T-helper 2 cell (primary cell): ENCODE results near the gene GABRG3.
A peak's percentile ranks its signal among the peaks of the same experiment; 100 is the strongest.
"Not testable (repeated sequence)": the region's sequence is repeated elsewhere in the genome, so short reads cannot be mapped to it uniquely, and the experiment has no call there.

Source experiments
- DNase-seq, 5 experiments: peaks; one replicate each; pipeline versions ENCODE4 v3.0.0 to v3.0.0-alpha.2; 2012 to 2022

The GABRG3 gene

DNA sequence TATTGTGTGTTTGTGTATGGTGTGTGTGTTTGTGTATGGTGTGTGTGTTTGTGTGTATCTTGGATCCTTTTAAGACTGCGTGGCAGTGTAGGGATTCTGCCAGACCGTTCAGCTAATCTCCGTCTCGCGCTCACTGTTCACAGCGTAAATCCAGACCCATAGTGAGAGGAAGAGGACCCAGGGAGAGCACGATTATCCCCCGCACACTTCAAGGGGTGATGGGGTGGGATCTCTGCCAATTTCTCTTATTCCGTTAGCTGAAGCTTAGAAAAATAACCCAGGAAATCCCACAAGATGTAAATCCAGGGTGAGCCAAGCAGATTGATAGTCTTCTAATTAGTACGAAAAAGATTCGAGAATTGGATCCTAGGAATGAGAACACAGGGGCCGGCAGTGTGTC, 381.2 kb downstream of the GABRG3 start:
- DNase-seq, result no peak

DNA sequence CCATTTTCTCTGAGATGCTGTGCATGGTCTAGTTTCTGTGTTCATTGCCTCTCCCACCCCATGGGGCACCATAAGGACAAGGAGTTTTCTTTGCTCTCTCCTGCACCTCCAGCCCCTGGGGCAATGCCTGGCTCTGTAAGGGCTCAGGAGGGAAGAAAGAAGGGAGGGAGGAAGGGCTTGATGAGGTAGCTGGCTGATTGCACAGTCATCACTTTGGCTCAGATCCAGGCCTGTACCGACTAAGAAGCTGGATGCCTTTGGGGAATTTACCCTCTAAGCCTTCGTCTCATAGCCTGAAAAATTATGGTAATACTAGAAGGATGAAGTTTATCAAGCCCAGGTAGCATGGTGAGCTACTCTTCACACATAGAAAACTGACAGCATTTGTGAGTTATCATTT, 382.9 kb downstream of the GABRG3 start:
- DNase-seq, result no peak

DNA sequence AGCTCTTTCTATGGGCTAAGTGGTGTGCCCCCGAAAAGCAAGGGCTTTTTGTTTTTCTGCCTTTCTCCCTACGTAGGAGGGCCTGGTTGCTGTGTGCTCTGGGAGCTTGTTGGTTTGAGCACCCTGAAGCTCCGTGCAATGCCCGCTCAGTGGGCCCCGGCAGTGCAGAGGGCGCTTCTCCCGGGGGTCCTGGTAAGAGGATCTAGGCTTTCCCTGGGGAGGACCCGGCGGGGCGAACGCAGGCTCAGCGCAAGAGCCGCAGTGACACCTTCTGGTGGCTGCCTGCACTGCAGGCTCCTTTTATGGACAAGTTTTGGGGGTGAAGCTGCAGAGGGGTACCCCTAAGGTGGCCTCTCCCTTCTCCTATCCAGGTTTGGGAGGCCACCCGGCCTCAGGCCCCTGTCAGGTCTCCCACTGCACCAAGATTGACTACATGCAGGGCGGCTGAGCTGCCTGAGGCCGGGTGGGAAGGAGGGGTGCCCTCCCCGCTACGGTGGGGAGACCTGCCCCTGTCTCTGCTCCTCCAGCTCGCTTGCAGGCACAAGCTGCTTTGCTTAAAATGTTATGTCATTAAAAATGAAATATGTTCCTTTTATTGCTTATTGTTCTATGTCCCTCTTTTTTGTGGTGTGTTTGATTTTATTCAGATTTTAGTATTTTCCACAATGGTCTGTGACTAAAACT, 387.9 kb downstream of the GABRG3 start:
- peak in 1 of 5 experiments; percentile 3 for DNase-seq

DNA sequence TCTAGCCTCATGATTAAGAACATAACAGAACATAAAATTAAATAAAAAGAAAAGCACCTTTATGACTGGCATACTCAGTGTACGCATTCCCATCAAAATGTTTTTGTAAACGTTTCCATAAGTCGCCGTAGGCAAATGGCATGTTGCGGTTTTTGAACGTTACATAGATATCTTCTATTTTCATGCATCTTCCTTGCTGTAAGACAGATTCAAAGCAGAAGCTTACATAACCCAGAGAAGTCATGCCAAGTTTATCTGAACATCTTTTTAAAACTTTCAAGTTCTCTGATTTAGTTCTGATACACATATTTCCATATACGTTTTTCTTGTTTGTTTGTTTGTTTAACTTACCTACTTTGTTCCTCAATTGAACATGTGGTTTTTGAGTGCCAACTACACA, 388.6 kb downstream of the GABRG3 start:
- no peak for DNase-seq

DNA sequence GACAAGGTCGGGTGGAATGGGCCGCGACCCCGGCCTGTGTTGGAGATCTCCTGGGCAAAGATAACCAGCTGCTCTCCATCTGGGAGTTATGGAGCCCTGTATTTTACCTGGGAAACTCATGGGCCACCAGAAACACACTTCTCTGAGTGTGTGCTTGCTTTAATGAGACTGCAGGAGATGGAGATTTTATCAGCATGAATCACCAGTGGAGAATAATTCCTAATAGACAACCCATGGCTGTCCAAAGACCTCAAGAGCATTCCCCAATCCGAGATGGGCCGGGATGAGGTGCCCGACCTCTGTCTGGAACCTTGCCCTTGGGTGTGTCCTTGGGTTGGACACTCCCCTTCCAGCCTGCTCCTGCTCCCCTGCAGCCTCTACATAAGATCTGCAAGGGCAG, 389.3 kb downstream of the GABRG3 start:
- no peak for DNase-seq

DNA sequence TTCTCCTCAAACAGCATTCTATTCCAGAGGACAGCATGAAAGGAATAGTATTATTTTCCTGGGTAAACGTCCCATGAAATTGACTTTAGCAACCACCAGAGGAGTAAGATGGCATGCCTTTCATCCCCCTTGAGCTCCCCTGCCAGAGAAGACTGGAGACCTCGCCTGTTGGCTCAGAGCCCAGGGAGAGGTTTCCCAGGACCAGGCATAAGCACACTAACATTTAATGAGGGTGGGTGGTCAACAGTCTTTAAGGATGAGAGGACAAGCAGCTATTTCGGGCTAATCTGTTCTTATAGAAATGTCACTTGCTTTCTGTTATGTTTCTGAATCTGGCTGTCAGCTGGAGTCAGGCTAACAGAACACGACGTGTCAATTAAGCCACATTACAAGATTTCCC, 390.5 kb downstream of the GABRG3 start:
- no peak for DNase-seq

DNA sequence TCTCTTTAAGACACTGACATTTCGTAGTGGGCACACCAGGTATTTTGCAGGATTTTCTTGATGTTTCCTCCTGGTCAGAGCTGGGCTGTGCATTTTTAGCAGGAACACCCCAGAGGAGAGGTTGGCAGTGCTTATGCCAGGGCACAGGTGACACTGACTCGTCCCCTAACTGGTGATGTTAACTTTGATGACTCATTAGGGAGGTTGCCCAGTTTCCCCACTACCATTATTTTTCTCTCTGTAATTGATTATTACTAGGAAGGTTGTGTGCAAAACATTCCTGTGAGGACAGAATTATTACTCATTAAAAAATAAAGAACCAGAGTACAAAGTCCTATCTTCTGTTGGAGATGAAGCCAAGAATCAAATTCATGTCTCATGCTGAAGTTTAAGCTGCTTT, 394.5 kb downstream of the GABRG3 start:
- DNase-seq, result no peak

DNA sequence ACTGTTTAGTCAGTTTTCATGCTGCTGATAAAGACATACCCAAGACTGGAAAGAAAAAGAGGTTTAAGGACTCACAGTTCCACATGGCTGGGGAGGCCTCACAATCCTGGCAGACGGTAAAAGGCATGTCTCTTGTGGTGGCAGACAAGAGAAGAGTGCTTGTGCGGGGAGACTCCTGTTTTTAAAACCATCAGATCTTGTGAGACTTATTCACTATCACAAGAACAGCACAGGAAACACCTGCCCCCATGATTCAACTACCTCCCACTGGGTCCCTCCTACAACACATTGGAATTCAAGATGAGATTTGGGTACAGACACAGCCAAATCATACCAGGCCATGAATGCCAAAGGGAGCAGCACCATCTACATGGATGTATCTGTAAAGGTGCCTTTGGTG, 406.4 kb downstream of the GABRG3 start:
- DNase-seq, result not testable (repeated sequence)

DNA sequence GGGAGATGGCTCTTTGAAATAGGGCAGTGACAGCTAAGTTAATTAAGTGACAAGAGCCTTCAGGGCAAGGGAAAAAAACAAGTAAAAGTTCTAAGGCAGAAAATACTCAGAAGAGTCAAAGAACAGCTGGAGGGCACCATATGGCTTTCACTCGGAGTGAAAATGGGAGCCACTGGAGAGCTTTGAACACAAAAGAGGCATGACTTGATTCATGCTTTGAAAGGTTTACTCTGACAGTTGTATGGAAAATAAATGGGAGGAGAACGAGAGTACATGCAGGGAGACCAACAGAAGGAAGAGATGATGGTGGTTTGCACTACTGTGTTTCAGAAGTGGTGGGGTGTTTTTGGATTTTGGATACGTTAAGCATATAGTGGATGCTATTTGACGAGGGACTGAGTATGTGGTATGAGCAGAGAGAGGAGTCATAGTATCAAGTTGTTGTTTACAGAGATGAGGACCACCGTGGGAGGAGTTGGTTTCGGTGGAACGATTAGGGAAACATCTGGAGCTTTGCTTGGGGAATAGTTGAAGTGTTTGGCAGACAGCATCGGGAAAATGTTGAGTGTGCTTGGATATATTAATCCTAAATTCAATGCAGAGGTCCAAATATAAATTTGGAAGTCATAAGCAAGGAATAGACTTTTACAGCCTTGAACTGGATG, 411.5 kb downstream of the GABRG3 start:
- DNase-seq, result no peak

DNA sequence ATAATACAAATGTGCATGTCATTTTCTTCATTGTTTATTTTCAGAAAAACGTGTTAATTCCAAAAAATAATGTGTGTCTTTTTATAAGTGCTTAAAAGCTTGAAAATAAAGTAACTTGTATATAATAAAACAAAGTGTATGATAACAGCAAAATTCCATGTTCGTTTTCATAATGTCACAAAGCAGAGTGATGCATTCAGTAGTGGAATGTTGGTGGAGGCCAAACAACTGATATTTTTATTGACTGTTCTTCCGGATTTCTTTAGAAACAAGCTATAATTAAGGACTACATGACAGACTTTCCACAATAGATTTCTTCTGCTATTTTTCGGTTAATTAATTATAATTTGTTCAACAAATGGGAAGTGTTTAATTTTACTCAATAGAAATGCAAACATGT, 412.7 kb downstream of the GABRG3 start:
- DNase-seq, result no peak

DNA sequence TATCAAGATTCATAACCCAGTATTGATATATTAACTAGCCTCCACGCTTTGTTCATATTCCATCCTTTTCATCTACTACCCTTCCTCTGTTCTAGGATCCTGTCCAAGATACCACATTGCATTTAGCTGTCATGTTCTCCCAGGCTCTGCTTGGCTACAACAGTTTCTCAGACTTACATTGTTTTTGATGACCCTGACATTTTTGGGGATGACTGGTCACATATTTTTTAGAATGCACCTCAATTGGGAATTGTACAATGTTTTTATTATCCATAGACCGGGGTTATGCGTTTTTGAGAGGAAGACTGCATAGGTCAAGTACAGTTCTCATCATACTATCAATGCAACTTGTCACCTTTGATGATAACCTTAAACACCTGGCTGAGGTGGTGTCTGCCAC, 421.2 kb downstream of the GABRG3 start:
- no peak for DNase-seq

DNA sequence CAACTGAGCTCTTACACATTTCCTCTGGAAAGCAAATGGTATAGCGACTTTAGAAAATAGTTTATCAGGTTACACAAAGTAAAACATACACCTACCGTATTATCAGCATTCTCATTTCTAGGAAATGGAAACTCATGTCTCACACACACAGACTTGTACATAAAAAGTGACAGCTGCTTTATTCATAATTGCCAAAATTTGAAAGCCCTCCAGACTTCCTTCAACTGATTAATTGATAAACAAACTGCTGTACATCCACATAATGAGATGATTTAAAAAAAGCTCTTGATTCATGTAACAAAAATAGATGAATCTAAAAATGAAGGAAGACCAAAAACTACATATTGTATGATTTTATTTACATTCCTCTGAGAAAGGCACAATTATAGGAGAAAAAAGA, 425.5 kb downstream of the GABRG3 start:
- no peak for DNase-seq

DNA sequence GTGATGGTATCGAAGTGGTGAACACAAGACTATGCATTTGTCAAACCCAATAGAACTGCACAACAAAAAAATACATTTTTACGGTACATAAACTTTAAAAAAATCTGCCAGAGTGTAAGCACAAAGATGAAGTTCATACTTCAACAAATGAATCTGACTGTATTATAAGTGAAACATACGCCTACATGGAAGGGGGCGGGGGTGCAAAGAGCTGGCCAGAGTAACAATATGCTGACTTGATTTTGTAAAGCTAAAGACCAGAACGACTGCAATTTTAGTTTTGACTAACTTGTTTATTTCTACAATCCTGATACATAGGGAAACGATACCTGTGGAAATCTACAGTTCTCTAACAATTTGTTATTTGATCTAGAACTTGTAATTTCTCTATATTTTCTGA, 426.0 kb downstream of the GABRG3 start:
- no peak for DNase-seq

DNA sequence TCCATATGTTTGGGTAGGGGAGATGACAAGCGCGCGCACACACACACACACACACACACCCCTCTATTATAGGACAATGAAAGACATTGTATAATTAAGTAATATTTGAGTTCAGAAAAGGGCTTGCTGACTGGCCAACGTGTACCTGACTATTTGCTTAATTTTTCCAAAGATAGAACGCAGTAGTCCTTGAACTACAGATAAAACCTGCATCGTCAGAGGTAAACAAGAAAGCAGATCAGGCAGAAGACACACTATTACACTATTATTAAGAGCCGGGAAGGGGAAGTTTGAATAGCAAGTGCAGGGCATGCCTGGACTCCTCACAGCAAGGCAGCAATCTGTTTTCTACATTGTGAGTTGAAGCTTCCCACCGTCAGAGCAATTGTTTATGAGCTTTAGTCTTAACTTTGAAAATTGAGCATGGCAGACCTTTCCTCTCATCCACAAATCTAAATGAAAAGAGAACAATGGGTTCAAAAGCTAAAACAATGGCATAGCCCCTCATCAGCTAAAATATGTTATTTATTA, 427.7 kb downstream of the GABRG3 start:
- no peak for DNase-seq

DNA sequence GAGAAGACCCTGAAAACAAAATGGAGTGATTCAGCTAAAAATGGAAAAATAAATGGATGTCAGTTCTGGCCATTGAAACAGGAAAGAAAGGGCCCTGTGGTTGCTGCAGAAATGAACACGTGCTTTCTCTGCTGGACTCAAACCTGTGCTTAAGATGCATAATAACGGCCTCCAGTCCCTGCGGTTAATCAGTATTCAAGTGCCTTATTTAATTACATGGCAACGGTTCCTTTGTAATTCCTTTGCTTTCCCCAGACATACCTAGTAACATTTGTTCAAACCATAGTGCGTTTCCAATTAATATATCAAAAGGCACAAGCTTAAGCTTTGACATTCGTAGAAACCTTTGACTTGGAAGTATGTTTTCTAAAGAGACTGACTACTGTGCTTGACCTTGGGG, 428.3 kb downstream of the GABRG3 start:
- DNase-seq, result no peak

DNA sequence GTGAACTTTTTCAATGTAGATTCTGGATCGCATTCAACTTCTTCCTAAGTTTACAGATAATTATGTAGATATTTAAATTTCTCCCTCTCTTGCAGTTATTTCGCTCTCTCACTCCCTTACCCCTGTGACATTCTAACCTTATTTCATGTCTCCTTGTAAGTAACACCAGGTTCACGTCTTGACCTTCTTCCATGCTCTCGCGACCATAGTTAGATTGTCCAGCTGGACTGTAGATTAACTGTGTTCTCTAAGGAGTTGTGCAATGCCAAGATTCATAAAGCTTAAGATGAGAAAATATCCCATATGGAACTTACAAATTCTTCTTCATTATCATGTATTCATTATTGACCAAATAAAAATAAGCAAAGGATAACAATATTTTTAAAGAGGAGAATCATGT, 430.5 kb downstream of the GABRG3 start:
- no peak for DNase-seq

DNA sequence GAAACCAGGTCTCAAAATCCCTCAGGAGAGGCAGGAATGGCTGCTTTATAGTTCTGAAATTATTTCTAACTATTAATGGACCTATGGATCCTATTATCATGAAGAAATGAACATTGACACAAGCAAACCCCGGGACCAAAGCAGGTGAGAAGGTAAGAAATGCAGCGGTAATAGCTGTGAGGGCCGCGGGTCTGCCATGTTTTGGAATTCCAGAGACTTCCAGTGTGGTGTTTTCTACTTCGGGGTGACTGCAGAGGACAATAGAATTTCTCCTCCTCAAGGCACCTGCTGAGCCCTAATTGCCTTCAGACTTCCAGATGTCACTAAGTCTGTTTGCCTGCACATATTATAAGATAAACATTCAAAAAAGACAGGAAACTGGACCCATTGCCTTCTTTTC, 437.4 kb downstream of the GABRG3 start:
- DNase-seq, result no peak

DNA sequence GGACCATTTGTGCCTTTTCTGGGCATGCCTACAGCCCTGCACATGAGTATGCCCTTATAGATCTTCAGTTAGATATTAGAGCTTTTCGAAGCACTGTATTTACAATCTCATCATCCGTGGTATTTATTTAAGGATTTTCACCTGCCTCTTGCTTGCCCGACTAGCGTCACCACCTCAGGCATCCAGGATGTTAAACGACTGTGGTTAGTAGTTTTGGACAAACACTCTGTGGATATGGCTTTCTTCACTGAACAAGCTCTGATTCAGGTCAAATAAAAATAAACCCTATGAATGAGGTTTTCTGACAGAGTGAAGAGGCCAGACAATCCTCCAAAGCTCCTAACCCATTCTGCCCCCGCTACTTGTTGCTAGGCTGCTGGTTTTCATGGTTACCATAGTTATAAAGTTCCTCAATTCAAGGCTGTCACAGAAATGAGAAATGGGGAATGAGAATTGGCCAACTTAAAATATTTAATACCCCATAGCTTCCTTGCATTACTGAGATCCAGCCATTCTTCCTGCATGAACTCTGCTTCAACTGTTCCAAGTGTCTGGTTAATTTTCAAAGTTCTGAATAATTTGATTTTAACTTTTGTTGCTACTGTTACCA, 440.1 kb downstream of the GABRG3 start:
- no peak for DNase-seq

DNA sequence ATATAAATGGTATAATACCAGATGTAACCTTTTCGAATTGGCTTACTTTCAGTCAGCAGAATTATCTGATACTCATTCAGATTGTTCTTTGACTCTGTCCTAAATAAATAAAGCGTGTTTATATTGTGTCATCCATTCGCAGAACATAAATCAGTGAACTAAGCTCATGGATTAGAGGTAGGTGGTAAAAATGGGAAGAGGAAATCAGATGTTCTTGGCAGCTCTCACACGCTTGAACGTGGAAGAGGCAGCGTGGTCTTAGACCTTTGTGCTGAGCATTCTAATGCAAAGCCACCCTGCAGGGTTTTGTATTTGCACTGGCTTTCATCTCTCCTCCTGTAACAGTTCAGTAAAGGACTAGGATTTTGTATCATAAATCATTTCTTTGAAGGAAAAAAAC, 441.4 kb downstream of the GABRG3 start:
- DNase-seq, result no peak

DNA sequence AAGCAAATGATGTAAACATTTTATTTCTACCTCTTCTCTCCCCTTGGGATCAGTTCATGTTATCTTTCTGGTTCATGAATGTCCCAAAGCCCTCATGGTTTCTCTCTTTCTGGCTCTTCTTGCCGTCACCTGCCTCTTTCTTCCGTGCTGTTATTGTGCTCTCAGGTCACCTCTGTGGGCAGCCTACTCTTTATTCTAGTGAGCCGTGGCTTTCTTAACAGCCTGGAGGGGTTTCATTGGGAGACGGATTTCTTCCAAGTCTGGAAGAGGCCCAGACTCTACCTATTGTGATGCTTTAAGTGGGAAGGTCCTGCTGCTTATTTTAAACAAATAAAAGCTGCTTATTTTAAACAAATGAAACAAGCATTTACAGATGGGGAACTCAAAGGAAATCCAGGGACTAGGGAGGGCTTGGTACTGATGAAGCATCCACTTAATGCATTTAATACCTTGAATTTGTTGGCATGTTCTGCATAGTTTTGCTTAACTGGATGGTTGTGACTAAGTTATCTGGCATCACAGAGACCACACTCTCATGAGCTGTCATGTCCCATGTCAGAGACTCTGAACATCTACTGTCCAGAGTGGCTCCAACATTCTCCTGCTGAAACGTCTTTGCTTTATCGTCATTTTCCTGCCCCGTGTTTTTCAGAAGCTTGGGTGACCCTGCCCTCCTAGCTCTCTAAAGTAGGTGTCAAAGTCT, 443.3 kb downstream of the GABRG3 start:
- DNase-seq, result no peak

DNA sequence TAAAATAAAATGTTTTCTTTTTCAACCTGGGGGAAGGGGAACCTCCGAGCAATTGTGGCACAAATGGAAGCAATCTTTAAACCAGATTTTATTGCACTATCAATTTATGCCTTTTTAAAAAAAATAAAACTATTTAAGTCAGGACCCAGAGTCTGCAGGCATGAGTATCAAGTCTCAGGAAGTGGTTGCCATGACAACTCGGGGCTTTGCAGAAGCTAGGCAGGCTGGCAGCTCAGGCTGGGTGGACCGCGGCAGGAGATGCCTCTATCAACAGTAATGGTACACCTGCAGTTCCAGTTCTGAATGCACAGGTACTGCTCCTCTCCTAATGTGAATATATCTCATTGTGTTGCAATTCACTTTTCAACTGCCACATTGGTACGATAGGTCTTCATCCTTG, 447.7 kb downstream of the GABRG3 start:
- peak in 1 of 5 experiments; percentile 9 for DNase-seq

DNA sequence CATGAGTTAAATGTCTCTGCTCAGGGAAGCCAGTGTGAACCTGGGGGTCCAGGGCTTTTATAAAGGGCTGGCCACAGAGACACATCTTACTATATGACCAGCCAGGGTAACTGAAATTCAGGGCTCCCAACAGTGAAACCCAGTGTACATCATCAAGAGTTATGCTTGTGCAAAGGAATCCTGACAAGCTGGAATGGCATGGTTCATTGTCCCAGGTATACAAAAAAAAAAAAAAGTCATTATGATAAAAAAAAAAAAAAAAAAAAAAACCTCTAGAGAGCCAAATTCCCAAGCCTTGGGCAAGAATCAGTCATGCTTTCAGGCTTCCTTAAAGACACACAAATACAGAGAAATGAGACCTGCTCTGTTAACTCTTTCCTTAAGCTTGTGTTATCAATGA, 452.0 kb downstream of the GABRG3 start:
- DNase-seq, result no peak

DNA sequence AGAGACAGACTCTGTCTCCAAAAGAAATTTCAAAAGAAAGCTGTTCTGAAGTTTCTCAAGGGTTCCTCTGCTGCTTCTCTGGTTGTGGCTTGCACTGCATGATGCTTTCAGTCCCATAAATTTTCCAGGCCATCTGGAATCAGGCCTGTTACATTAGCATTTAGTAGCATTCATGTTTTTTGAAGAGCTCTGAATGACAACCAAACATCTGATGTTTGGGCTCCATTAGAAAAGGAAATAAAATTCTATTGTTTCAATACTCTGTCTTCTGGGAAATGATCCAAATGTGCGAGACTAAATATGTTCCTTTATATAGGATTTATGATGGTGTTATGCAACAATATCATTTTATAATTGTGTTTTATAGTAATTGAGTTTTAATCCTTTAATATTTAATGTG, 455.8 kb downstream of the GABRG3 start:
- DNase-seq, result no peak

DNA sequence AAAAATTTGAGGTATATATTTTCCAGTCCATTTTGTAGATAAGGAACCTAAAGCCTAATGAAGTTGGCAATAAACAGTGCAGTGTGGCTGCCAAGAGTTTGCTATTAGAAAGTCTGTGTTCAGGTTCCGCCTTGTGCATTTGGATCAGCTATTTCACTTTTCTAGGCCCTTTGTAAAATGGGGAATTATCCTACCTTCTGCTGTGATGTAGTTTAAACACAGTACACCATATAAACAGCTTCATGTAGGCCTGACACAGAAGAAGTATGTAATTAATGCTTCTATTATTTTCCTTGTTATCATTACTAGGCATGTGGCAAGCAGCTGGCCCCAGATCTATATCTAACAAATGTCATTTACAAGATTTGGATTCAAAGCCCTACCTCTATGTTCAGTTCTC, 456.3 kb downstream of the GABRG3 start:
- DNase-seq, result no peak
